Measurements from ENCODE around the gene ARHGAP44.

DNA sequence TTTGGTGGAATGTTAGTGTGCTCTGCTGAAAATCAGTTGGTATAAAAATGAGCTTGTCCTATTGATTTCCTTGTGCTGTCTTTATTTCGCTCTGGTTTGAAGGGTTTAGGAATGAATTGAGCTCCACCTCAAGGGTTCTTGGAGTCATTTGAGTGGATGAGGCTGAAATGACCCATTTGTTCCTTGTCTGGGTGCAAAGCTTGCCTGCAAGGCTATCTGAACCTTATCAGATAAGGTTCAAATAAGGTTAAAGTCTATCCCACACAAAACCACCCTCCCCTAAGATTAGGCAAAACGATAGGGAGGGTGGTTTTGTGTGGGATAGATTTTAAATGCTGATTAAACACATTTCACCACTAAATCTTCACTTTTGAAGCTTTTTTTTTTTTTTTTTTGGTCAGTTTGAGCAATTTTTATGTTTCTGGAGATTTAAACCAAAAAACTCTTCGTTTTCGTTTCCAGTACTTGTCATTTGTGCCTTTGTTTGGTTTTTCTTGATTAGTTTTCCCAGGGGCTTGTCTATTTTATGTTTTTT, 62.7 kb downstream of the ARHGAP44 start:
- TF ChIP-seq, protein P1, sequence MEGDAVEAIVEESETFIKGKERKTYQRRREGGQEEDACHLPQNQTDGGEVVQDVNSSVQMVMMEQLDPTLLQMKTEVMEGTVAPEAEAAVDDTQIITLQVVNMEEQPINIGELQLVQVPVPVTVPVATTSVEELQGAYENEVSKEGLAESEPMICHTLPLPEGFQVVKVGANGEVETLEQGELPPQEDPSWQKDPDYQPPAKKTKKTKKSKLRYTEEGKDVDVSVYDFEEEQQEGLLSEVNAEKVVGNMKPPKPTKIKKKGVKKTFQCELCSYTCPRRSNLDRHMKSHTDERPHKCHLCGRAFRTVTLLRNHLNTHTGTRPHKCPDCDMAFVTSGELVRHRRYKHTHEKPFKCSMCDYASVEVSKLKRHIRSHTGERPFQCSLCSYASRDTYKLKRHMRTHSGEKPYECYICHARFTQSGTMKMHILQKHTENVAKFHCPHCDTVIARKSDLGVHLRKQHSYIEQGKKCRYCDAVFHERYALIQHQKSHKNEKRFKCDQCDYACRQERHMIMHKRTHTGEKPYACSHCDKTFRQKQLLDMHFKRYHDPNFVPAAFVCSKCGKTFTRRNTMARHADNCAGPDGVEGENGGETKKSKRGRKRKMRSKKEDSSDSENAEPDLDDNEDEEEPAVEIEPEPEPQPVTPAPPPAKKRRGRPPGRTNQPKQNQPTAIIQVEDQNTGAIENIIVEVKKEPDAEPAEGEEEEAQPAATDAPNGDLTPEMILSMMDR (conservative IDR thresholded peaks at IDR 0.05; ENCODE audit: low read length), result no peak
- TF ChIP-seq EZH2phosphoT487 (IDR thresholded peaks at IDR 0.05; ENCODE audit: borderline replicate concordance), result no peak
